ENCODE data around the gene GNG7. TPM values are rescaled to one million over a fixed set of nuclear protein-coding genes. Genes with fewer than 3 reads are reported as not detected.

The GNG7 gene
- total RNA-seq, 1 experiment from 2014 or later, result 7.7 TPM

DNA sequence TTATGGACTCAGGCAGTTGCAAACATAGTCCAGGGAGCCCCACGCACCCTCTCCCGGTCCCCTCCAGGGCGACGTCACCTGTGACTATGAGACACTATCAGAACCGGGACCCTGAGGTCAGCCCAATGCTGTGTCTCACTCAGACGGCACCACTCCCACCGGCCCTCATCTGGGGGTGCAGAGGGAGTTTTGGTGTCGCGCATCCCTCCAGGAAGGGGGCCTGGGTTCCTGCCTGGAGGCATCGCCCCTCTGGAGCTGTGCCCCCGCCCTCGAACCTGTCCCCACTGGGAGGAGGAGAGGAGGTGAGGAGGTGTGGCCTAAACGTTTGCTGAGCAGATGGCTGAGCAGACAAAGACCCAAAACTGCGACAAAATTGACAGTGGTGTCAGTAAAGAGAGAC lies 175.3 kb downstream of the GNG7 start:
- H2AK5ac ChIP-seq (ENCODE audit: insufficient read length, low read length), result no peak overlapping the region
- no peaks in the 10 kb centered on the region for H3K23me2 ChIP-seq (ENCODE audit: insufficient read length, low read depth, low read length, poor library complexity, severe bottlenecking)
- no peak overlapping the region for H2AFZ ChIP-seq (ENCODE audit: low read length)
- peaks cover 2% of the 10 kb centered on the region; the same call in 1 of the 2 replicates for H3K4me1 ChIP-seq (ENCODE audit: insufficient read depth, low read length)
- no peaks in the 10 kb centered on the region for H3K79me2 ChIP-seq (ENCODE audit: insufficient read depth, low read length)
- no peaks in the 10 kb centered on the region for H3K79me1 ChIP-seq (ENCODE audit: insufficient read depth, low read depth, low read length, poor library complexity, severe bottlenecking)
- Mint-ChIP-seq H3K27ac (peak overlapping the region in 2 of 3 experiments; percentile 44 to 69; a peak in 2 of 7 replicates), H3K4me1 (peaks cover 6 to 21% of the 10 kb centered on the region in 2 experiments; a peak in 3 of 4 replicates), H3K9me3 (peaks cover 0 to 2% of the 10 kb centered on the region in 2 experiments; a peak in 1 of 5 replicates), H3K36me3 (ENCODE audit: insufficient read depth in 1 of 3, low read depth in 3 of 3) (no peaks in the 10 kb centered on the region), H3K4me3 (no peak overlapping the region; a peak in 1 of 5 replicates), H3K27me3 (ENCODE audit: low read depth) (no peaks in the 10 kb centered on the region)
- TF ChIP-seq, protein P1, sequence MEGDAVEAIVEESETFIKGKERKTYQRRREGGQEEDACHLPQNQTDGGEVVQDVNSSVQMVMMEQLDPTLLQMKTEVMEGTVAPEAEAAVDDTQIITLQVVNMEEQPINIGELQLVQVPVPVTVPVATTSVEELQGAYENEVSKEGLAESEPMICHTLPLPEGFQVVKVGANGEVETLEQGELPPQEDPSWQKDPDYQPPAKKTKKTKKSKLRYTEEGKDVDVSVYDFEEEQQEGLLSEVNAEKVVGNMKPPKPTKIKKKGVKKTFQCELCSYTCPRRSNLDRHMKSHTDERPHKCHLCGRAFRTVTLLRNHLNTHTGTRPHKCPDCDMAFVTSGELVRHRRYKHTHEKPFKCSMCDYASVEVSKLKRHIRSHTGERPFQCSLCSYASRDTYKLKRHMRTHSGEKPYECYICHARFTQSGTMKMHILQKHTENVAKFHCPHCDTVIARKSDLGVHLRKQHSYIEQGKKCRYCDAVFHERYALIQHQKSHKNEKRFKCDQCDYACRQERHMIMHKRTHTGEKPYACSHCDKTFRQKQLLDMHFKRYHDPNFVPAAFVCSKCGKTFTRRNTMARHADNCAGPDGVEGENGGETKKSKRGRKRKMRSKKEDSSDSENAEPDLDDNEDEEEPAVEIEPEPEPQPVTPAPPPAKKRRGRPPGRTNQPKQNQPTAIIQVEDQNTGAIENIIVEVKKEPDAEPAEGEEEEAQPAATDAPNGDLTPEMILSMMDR (conservative IDR thresholded peaks at IDR 0.05), result no peak
- H2BK15ac ChIP-seq (ENCODE audit: low read depth, low read length), result no peak overlapping the region
- H4K20me1 ChIP-seq (ENCODE audit: control insufficient read depth, insufficient read depth, insufficient read length), result peaks cover 4% of the 10 kb centered on the region
- no peak overlapping the region for H4K8ac ChIP-seq (replicated peaks; ENCODE audit: insufficient read length, low read depth, low read length)
- no peak overlapping the region for H2BK20ac ChIP-seq (ENCODE audit: low read depth, low read length, poor library complexity, severe bottlenecking)
- no peak overlapping the region for H4K91ac ChIP-seq (ENCODE audit: insufficient read length, low read depth, low read length)
- no peak overlapping the region for H3K9ac ChIP-seq (ENCODE audit: extremely low read depth, insufficient read length, low read length)
- H3K18ac ChIP-seq (ENCODE audit: insufficient read length, low read depth, low read length), result no peak overlapping the region
- H3K56ac ChIP-seq (ENCODE audit: insufficient read length, low read depth, low read length), result no peak overlapping the region
- no peaks in the 10 kb centered on the region for H3K27me3 ChIP-seq (ENCODE audit: insufficient read depth, low read length)
- H3K27ac ChIP-seq (ENCODE audit: insufficient read length, low read depth, low read length), result no peak overlapping the region
- DNase-seq, result no peak
- H3K23ac ChIP-seq (ENCODE audit: insufficient read length, low read depth, low read length), result no peak overlapping the region
- no peaks in the 10 kb centered on the region for H3K9me3 ChIP-seq (ENCODE audit: control insufficient read depth, low read depth, low read length)
- H2BK5ac ChIP-seq (ENCODE audit: insufficient read length, low read length), result no peak overlapping the region
- H4K5ac ChIP-seq (ENCODE audit: insufficient read length, low read depth, low read length), result no peak overlapping the region
- H2BK120ac ChIP-seq (ENCODE audit: low read depth, low read length, poor library complexity, severe bottlenecking), result no peak overlapping the region
- no peak overlapping the region for H3K4me2 ChIP-seq (ENCODE audit: insufficient read depth, insufficient read length, low read length)
- H3T11ph ChIP-seq (ENCODE audit: low read length), result no peak overlapping the region
- no peak overlapping the region for H2BK12ac ChIP-seq (ENCODE audit: insufficient read length, low read depth, low read length)
- H3K14ac ChIP-seq (ENCODE audit: insufficient read depth, low read length), result no peak overlapping the region
- H3K4ac ChIP-seq (ENCODE audit: low read depth, low read length), result no peak overlapping the region
- WGBS (ENCODE audit: extremely low coverage, insufficient read length, low lambda C conversion rate), result no CpG with 5 or more reads among the region's 14 CpGs
